HG03432 (cell line): Measurements from ENCODE around the gene HUS1B.
"Not testable (repeated sequence)": the region's sequence is repeated elsewhere in the genome, so short reads cannot be mapped to it uniquely, and the experiment has no call there.

ENCODE experiments used
- ATAC-seq: cut with Tn5 transposase; IDR thresholded peaks from one replicate; pipeline ENCODE4 v1.9.1; 2021; ENCODE audit warnings: mild to moderate bottlenecking, moderate library complexity; ENCODE audit not compliant: unreplicated experiment

Gene HUS1B

DNA sequence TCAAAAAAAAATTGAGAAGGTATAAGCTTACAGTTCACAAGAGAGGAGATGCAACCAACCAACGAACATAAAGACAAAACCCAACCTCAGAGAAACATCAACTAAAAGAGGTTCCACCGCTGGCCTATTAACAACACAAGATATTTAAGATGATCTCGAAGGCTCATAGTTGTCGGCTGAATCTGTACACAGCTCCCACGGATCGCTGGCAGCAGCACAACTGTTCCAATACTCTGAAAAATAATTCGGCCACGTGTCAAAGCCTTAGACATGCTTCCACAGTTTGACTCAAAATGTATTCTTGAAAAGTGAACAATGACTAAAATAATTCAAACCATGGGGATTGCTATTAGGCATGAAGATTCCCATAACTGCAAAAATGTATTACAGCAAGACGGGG, 22.4 kb upstream of the HUS1B start:
- no peak for ATAC-seq

DNA sequence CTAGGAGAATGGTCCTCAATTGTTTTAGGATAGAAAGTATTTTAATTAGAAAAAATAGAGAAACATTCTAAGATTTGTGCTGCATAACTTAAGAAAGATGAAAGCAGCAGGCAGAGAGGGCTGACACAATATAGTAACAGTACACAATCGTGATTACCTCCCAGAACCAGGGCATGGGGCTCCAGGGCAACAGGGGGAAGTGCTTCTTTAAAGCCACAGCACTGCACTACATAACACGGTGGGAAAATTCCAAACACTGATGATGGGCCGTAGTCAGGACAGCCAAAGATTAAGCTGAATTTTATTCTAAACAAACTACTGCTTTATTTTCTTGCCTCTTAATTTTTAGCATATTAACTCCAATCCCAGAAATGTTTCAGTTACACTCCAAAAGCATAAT, 21.6 kb upstream of the HUS1B start:
- ATAC-seq, result no peak

GRCh38 chr6:677919-678318, 21.0 kb upstream of the HUS1B start:
- no peak for ATAC-seq

DNA sequence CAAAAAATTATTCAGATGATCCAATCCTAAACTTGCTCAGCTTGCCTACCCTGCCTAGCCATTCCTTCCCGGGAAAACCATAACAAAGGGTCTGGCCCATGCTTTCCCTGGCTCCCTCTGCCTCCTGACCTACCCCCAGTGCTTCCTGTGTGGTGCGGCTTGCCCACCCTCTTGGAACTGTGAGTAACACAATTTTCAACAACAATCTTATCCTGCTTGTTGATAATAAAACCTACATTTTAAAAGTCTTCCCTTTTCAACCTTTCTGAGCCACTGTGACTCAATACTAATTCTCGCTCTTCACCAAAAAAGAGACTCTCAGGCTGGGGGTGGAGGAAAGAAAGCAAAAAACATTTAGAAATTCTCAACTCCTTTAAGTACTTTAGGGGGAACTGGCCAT, 18.1 kb upstream of the HUS1B start:
- no peak for ATAC-seq

DNA sequence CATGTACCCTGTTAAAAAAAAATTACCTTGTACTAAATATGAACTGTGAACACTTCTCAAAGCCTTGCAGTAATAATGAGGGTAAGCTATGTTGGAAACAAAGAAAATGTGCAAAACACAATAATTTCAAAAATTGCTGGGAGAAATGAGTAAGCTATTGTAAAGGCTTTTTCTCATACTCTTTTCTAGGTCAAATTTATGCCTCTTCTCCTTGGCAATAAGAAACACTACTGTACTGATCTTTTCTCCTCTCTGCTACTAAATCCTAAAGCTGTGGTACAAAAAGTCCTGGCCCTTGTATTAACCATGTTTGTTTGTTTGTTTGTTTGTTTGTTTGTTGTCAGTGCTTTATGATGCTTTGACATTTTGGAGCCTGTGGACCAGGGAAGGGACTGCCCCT, 17.5 kb upstream of the HUS1B start:
- ATAC-seq, result no peak

GRCh38 chr6:667253-667927, 10.5 kb upstream of the HUS1B start:
- no peak for ATAC-seq

DNA sequence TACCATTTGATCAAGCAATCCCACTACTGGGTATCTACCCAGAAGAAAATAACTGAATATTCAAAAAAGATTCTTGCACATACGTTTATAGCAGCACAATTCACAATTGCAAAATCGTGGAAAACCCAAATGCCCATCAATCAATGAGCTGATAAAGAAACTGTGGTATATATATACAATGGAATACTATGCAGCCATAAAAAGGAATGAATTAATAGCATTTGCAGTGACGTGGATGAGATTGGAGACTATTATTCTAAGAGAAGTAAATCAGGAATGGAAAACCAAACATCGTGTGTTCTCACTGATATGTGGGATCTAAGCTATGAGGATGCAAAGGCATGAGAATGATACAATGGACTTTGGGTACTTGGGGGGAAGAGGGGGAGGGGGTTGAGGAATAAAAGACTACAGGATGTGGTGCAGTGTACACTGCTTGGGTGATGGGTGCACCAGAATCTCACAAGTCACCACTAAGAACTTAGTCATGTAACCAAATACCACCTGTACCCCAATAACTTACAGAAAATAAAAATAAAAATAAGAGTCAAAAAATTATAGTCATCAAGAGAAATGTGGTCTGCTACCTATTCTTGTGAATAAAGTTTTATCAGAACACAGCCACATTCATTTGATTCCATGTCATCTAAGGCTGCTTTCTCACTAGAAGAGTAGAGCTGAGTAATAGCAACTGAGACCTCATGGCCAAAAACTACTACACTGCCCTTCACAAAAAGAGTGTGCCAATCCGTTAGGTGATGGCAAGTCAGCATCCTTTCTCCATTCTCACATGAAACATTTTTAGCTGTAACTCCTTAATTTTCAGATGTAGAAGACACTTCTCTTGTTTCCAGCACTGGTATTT, 8.7 kb upstream of the HUS1B start:
- ATAC-seq, result no peak

DNA sequence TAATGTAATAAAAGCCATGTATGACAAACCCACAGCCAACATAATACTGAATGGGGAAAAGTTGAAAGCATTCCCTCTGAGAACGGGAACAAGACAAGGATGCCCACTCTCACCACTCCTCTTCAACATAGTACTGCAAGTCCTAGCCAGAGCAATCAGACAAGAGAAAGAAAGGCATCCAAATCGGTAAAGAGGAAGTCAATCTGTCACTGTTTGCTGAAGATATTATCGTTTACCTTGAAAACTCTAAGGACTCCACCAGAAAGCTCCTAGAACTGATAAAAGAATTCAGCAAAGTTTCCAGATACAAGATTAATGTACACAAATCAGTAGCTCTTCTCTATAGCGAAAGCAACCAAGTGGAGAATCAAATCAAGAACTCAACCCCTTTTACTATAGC, 6.9 kb upstream of the HUS1B start:
- ATAC-seq, result not testable (repeated sequence)

- ATAC-seq, result no peak
These were observed 3.0 kb upstream of the HUS1B start for GRCh38 chr6:659716-660581.

DNA sequence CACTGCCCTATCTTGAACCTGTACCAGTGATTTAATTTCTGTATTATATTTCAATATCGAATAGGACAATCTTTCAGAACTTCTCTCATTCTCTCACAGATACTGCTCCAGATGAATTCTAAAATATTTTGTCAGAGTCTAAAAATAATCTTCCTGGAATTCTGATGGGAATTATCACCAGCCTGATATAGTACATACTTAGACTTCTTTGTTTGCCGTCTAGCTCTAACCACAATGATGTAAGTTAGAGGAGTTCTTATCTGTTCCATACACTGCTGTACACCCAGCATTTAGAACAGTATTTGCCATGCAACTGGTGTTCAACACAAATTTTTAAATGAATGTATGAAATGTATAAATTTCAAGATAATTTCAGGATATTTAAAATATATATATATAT, 1.3 kb upstream of the HUS1B start:
- ATAC-seq, result no peak

DNA sequence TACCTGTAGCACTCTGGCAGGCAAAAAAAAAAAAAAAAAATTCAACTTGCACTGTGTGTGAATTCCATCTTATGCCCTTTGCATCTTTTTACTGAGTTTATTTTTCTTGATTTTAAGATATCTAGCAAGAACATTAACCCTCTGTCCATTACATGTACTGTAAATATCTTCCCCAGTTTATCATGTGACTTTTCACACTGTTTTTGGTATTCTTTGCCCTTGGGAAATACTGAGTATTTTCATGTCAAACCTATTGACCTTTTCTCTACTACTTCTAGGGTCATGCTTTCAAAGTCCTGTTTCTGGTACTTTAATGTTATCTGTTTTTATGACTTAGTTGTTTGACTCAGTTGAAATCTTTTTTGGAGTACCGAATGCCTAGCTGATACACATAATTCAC, 843 bp upstream of the HUS1B start:
- no peak for ATAC-seq

DNA sequence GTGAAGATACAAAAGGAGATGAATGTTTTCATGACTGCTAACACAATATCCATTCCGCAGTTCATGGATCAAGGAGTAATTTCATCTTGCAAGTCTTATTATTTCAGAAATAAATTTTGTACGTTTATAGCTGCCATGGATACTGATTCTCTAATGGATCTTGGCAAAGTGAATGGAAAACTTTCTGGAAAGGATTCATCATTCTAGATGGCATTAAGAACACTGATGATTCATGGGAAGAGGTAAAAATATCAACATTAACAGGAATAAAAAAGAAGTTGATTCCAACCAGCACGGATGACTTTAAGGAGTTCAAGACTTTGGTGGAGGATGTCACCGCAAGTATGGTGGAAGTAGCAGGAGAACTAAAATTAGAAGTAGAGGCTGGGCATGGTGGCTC, 2.8 kb downstream of the HUS1B start:
- ATAC-seq, result no peak

- no peak for ATAC-seq
These were observed 4.0 kb downstream of the HUS1B start for GRCh38 chr6:652865-653264.

DNA sequence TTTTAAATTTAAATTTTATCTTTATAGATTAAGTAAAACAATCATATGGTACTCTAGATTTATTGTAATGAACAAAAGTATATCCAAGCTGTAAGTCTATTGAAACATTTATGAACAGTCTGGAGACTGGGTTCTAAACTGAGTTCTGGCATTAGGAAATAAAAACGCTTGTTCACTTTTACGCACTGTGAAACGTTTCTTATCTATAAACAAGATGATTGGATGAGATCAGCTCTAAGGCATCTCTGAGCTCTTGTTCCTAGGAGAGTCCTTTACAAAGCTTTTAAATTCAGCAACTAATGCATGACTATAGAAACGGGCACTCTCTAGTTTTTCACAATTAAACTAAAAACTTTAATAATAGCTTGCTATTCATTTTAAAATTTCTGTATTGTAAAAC, 6.8 kb downstream of the HUS1B start:
- no peak for ATAC-seq

- ATAC-seq, result no peak
These were observed 14.1 kb downstream of the HUS1B start for GRCh38 chr6:642805-643204.

DNA sequence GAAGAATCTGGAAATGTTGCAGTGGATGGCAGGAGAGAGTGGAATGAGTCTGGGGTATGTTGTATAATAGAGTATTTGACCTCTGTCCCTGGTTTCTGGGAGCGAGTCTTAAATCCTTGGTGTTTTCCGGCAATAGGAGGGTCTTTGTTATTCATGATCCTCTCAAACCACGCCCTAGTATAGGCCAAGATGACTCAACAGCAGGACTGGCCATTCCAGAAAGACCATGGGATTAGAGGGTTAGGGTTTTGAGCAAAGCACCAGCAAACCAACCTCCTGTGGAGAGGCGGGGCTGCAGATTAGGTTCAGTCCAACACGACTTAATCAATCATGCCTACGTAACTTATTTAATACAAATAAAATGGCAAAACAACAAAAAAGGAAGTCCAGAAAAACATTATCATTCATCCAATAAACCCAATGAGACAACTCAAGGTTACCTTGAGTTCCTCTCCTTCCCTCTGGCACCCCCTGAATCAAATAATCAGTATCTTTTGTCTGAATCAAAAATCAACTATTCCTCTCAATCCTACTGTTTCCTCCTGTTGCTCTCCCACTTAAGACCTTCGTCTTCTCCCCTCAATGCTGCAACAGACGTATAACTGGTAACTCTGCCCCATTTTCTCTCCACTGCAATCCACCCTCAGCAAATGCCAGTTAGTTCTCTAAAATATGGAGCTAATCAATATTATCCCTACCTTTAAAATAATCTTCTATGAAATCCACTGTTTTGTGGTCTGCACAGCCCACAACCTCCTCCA, 15.5 kb downstream of the HUS1B start:
- no peak for ATAC-seq

GRCh38 chr6:636488-636887, 20.4 kb downstream of the HUS1B start:
- ATAC-seq, result peak; percentile 76

DNA sequence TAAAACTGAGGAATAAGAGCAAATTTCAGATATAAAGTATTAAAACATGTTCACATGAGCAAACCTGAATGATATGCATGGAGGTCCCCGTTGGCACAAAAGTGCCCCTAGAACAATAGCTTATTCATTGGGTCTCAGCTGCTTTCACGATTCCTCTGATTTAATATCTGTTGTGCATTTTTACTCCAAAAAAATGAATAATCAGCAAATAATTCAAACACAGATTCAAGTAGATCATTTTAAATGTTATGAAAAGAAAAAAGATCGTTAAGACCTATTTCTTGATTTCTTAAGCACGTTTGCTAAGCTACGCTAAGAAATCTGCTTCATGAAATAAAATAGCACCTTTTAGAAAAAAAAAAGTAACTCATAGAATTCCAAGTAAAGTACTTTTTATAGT, 21.7 kb downstream of the HUS1B start:
- ATAC-seq, result no peak

DNA sequence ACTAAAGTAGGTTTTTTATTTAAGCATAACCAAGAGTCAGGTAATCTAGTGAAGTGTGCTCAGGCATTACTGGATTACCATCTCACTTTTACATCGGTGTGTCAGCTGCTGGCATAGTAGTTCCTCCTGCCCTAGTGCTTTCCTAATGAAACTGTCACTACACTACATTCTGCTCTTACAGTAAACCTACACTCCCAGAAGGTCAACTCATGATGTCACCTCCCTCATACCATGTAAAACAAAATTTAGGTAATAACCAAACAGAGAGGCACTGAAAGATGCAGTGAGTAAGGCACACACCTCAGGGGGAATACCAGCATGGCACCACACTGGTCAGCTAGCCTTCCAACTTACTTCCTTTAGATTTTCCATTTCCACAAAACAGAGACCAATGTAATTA, 23.3 kb downstream of the HUS1B start:
- no peak for ATAC-seq

- ATAC-seq, result no peak
These were observed 28.1 kb downstream of the HUS1B start for GRCh38 chr6:628766-629165.

DNA sequence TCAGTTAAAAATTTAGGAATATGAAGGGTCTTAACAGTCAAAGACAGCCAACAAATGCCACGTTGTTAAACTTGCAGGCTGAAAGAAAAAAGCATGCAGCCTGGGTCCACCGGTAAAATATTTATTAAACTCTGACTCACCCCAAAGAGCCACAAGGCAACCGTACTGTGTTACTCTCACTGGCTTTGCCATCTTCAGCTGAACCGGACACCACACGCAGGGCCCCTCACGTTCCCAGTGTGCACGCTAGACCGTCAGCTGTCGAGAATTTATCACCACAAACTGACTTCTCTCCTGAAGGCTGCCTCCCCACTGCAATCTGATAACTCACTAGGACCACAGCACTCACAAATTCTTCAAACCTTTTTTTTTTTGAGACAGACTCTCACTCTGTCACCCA, 30.7 kb downstream of the HUS1B start:
- no peak for ATAC-seq
